Measurements from ENCODE around the gene ENTPD8. TPM values are rescaled to one million over a fixed set of nuclear protein-coding genes. Genes with fewer than 3 reads are reported as not detected.

Gene ENTPD8
- total RNA-seq, 1 experiment from 2014 or later: 0.76 TPM

GRCh38 chr9:137449081-137449844 is 8.1 kb upstream of the ENTPD8 start:
- no peak for DNase-seq (ENCODE audit: low spot score)

- no peak for DNase-seq (ENCODE audit: low spot score)
Measured at GRCh38 chr9:137448602-137448962, 7.4 kb upstream of the ENTPD8 start.

GRCh38 chr9:137447722-137448601 is 6.8 kb upstream of the ENTPD8 start:
- no peak for DNase-seq (ENCODE audit: low spot score)

GRCh38 chr9:137446851-137447471 is 5.8 kb upstream of the ENTPD8 start:
- no peak for DNase-seq (ENCODE audit: low spot score)

- DNase-seq (ENCODE audit: low spot score): no peak
Measured at GRCh38 chr9:137445930-137446431, 4.8 kb upstream of the ENTPD8 start.

- peak; percentile 91 for DNase-seq (ENCODE audit: low spot score)
Measured at GRCh38 chr9:137445275-137445807, 4.2 kb upstream of the ENTPD8 start.

- DNase-seq (ENCODE audit: low spot score): no peak
Measured at GRCh38 chr9:137444106-137444790, 3.1 kb upstream of the ENTPD8 start.

GRCh38 chr9:137441935-137442321 is 771 bp upstream of the ENTPD8 start:
- DNase-seq (ENCODE audit: low spot score): no peak

GRCh38 chr9:137439158-137439714 is 1.9 kb downstream of the ENTPD8 start:
- DNase-seq (ENCODE audit: low spot score): no peak

- DNase-seq (ENCODE audit: low spot score): no peak
Measured at GRCh38 chr9:137438591-137439157, 2.5 kb downstream of the ENTPD8 start.

GRCh38 chr9:137437691-137438590 is 3.2 kb downstream of the ENTPD8 start:
- no peak for DNase-seq (ENCODE audit: low spot score)

- DNase-seq (ENCODE audit: low spot score): no peak
Measured at GRCh38 chr9:137436761-137437600, 4.2 kb downstream of the ENTPD8 start.

GRCh38 chr9:137435980-137436760 is 5.0 kb downstream of the ENTPD8 start:
- peak; percentile 90 for DNase-seq (ENCODE audit: low spot score)

GRCh38 chr9:137435381-137435891 is 5.7 kb downstream of the ENTPD8 start:
- no peak for DNase-seq (ENCODE audit: low spot score)

GRCh38 chr9:137434498-137435380 is 6.4 kb downstream of the ENTPD8 start:
- DNase-seq (ENCODE audit: low spot score): no peak

- DNase-seq (ENCODE audit: low spot score): no peak
Measured at GRCh38 chr9:137433916-137434431, 7.2 kb downstream of the ENTPD8 start.

All from HT-29 (cell line).